Stimulated activated CD8-positive, alpha-beta memory T cell treated with anti-CD3 and anti-CD28 coated beads, Interleukin-15, amount 100 ng/mL, for 1 hour (primary cell): ENCODE measurements around the gene DCT.

Experiments
- DNase-seq: peaks from one replicate; pipeline ENCODE4 v3.0.0-alpha.2; 2020; ENCODE audit warnings: low read depth

Gene DCT

GRCh38 chr13:94394723-94395122, 84.8 kb downstream of the DCT start:
- DNase-seq = no peak

- DNase-seq = no peak
Observed at GRCh38 chr13:94390881-94391280, 88.6 kb downstream of the DCT start.

- no peak for DNase-seq
Observed at GRCh38 chr13:94389604-94390351, 89.7 kb downstream of the DCT start.

GRCh38 chr13:94387047-94387446, 92.4 kb downstream of the DCT start:
- DNase-seq = no peak
